ENCODE results near the gene SLC39A12.

- TF ChIP-seq CTCF (conservative IDR thresholded peaks at IDR 0.05), result no peak
- TF ChIP-seq ZFX (IDR thresholded peaks at IDR 0.05), result no peak
Observed at GRCh38 chr10:18066947-18067346, 115.2 kb downstream of the SLC39A12 start.

Measured in C4-2B (cell line).